ENCODE results near the gene TLL2.

TLL2 gene

DNA sequence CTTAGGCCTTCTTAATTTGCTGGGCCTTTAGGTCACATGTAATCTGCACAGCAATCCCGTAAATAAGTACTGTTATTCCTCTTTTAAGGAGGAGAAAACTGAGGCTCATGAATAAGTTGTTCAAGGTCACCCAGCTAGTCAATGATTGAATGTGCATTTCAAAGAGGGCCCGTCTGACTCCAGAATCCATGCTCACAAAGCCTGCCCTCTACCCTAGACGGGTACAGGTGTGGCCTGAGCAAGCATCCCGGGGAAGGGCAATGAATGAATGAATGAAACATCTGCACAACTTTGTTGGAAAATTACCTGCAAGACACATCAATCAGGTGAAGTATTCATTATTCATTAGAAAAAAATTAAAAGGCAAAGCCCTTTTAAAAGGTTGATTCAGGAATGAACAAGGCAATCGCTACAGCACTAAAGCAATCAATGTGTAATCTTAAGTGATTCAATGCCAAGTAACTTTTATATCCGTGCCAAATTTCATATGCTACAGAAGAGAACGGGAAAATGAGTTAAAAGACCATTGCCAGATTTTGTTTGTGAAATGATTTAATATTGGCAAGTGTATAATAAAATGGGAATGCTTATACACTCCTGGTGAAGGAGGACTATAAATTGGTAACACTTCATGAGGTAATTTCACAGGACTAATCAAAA is 61.1 kb downstream of the TLL2 start:
- Histone ChIP-seq H3K27ac (ENCODE audit: low read length) (no peak overlapping the region), H3K36me3 (replicated peaks; ENCODE audit: insufficient read depth, low read length) (no peaks in the 10 kb centered on the region)

GRCh38 chr10:96450529-96451207 is 63.1 kb downstream of the TLL2 start:
- H4K20me1 ChIP-seq (ENCODE audit: insufficient read depth, low read length): no peaks in the 10 kb centered on the region
- no peaks in the 10 kb centered on the region for H3K36me3 ChIP-seq (replicated peaks; ENCODE audit: insufficient read depth, low read length)
- no peaks in the 10 kb centered on the region for H3K9me2 ChIP-seq (replicated peaks; ENCODE audit: insufficient read depth, low read length)
- no peak for DNase-seq
- no peaks in the 10 kb centered on the region for H3K9me3 ChIP-seq (replicated peaks; ENCODE audit: insufficient read depth, low read length)
- H3K4me3 ChIP-seq (ENCODE audit: low read length): no peak overlapping the region
- H3K27me3 ChIP-seq (replicated peaks; ENCODE audit: insufficient read depth, low read length): no peaks in the 10 kb centered on the region
- TF ChIP-seq EZH2phosphoT487 (IDR thresholded peaks at IDR 0.05; ENCODE audit: low read length) (no peak), EZH2 (optimal IDR thresholded peaks at IDR 0.05; ENCODE audit: low read depth, low read length) (no peak)
- TF ChIP-seq, protein P1, sequence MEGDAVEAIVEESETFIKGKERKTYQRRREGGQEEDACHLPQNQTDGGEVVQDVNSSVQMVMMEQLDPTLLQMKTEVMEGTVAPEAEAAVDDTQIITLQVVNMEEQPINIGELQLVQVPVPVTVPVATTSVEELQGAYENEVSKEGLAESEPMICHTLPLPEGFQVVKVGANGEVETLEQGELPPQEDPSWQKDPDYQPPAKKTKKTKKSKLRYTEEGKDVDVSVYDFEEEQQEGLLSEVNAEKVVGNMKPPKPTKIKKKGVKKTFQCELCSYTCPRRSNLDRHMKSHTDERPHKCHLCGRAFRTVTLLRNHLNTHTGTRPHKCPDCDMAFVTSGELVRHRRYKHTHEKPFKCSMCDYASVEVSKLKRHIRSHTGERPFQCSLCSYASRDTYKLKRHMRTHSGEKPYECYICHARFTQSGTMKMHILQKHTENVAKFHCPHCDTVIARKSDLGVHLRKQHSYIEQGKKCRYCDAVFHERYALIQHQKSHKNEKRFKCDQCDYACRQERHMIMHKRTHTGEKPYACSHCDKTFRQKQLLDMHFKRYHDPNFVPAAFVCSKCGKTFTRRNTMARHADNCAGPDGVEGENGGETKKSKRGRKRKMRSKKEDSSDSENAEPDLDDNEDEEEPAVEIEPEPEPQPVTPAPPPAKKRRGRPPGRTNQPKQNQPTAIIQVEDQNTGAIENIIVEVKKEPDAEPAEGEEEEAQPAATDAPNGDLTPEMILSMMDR (IDR thresholded peaks at IDR 0.05; ENCODE audit: low read length): no peak
- H3K4me2 ChIP-seq (ENCODE audit: low read depth, low read length): no peak overlapping the region
- no peak overlapping the region for H3K9ac ChIP-seq (ENCODE audit: low read length)
- H3K4me1 ChIP-seq (ENCODE audit: low read length): no peaks in the 10 kb centered on the region
- no peak overlapping the region for H3K27ac ChIP-seq (ENCODE audit: low read length)
- H2AFZ ChIP-seq (ENCODE audit: low read length): no peak overlapping the region
- no peaks in the 10 kb centered on the region for H3K79me2 ChIP-seq (ENCODE audit: low read length)
- no peaks in the 10 kb centered on the region for H3F3A ChIP-seq (ENCODE audit: insufficient read depth, low read length)

More for the DNA sequence above, 61.1 kb downstream of the TLL2 start:
- H3K79me2 ChIP-seq (ENCODE audit: low read length): no peaks in the 10 kb centered on the region
- H3K4me1 ChIP-seq (ENCODE audit: low read length): no peaks in the 10 kb centered on the region
- DNase-seq: no peak
- H4K20me1 ChIP-seq (ENCODE audit: insufficient read depth, low read length): no peaks in the 10 kb centered on the region
- no peaks in the 10 kb centered on the region for H3K9me3 ChIP-seq (replicated peaks; ENCODE audit: insufficient read depth, low read length)
- no peak overlapping the region for H3K4me2 ChIP-seq (ENCODE audit: low read depth, low read length)
- H3F3A ChIP-seq (ENCODE audit: insufficient read depth, low read length): no peaks in the 10 kb centered on the region
- H3K27me3 ChIP-seq (replicated peaks; ENCODE audit: insufficient read depth, low read length): no peaks in the 10 kb centered on the region
- no peak overlapping the region for H3K4me3 ChIP-seq (ENCODE audit: low read length)
- no peak overlapping the region for H3K9ac ChIP-seq (ENCODE audit: low read length)
- no peak for TF ChIP-seq EZH2phosphoT487 (IDR thresholded peaks at IDR 0.05; ENCODE audit: low read length)
- TF ChIP-seq, protein P1 (IDR thresholded peaks at IDR 0.05; ENCODE audit: low read length): no peak
- TF ChIP-seq EZH2 (optimal IDR thresholded peaks at IDR 0.05; ENCODE audit: low read depth, low read length): no peak
- no peaks in the 10 kb centered on the region for H3K9me2 ChIP-seq (replicated peaks; ENCODE audit: insufficient read depth, low read length)
- no peak overlapping the region for H2AFZ ChIP-seq (ENCODE audit: low read length)

DNA sequence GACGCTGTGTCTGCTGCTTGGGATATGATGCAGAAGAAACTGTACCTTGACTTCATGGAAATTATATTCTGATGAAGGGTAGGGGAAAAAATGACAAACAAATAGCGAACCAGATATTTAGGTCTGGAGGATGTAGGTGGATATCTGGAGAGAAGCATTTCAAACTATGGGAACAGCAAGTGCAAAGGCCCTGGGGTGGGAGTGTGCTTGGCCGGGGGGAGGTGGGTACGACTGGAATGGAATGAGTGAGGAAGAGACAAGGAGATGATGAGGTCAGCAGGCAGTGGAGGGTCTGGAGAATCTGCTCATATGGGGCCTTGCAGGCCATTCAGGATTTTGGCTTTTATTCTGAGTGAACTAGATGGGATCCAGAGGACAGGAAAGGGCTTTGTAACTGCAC is 65.2 kb downstream of the TLL2 start:
- TF ChIP-seq, protein P1 (IDR thresholded peaks at IDR 0.05; ENCODE audit: low read length): no peak
- TF ChIP-seq EZH2phosphoT487 (IDR thresholded peaks at IDR 0.05; ENCODE audit: low read length): no peak
- no peak for TF ChIP-seq EZH2 (optimal IDR thresholded peaks at IDR 0.05; ENCODE audit: low read depth, low read length)
- Histone ChIP-seq H3K27me3 (replicated peaks; ENCODE audit: insufficient read depth, low read length) (no peaks in the 10 kb centered on the region), H3K9ac (ENCODE audit: low read length) (no peak overlapping the region), H3K79me2 (ENCODE audit: low read length) (no peaks in the 10 kb centered on the region), H3K4me3 (ENCODE audit: low read length) (no peak overlapping the region), H3K27ac (ENCODE audit: low read length) (no peak overlapping the region), H3K36me3 (replicated peaks; ENCODE audit: insufficient read depth, low read length) (no peaks in the 10 kb centered on the region), H3K9me3 (replicated peaks; ENCODE audit: insufficient read depth, low read length) (no peaks in the 10 kb centered on the region), H3F3A (ENCODE audit: insufficient read depth, low read length) (no peaks in the 10 kb centered on the region), H3K4me2 (ENCODE audit: low read depth, low read length) (no peak overlapping the region), H3K9me2 (replicated peaks; ENCODE audit: insufficient read depth, low read length) (no peaks in the 10 kb centered on the region), H2AFZ (ENCODE audit: low read length) (no peak overlapping the region), H3K4me1 (ENCODE audit: low read length) (no peaks in the 10 kb centered on the region), H4K20me1 (ENCODE audit: insufficient read depth, low read length) (no peaks in the 10 kb centered on the region)
- no peak for DNase-seq
